Activated CD8-positive, alpha-beta T cell treated with anti-CD3 and anti-CD28 coated beads, Interleukin-2, amount 10 ng/mL, durations not matched to agents 7 days and 5 days (primary cell): ENCODE results near the gene SECISBP2L. TPM values are rescaled to one million over a fixed set of nuclear protein-coding genes. Genes with fewer than 3 reads are reported as not detected.
"Not testable (repeated sequence)": the region's sequence is repeated elsewhere in the genome, so short reads cannot be mapped to it uniquely, and the experiment has no call there.

ENCODE experiments used
- ATAC-seq: fragments of 150-1000 bp; cut with Tn5 transposase; one replicate; pipeline ENCODE4 v1.10.0; 2021; ENCODE audit warnings: moderate library complexity
- CTCF ChIA-PET: fragments of 350-600 bp; sonication (Branson Sonifier 250); formaldehyde crosslinking; loops from one replicate; lab custom pipeline; 2021; ENCODE audit warnings: antibody characterized with exemption; lab: Charles Lee
- POLR2A ChIA-PET: fragments of 350-600 bp; sonication (Branson Sonifier 250); formaldehyde crosslinking; loops from one replicate; lab custom pipeline; 2021; ENCODE audit warnings: antibody characterized with exemption; lab: Charles Lee
- DNase-seq: peaks from one replicate; pipeline ENCODE4 v3.0.0-alpha.2; 2020
- H3K27ac Mint-ChIP-seq: one replicate; pipeline ENCODE4 v1.8.0; 2021; ENCODE audit warnings: mild to moderate bottlenecking, mixed read lengths
- H3K27me3 Mint-ChIP-seq: one replicate; pipeline ENCODE4 v1.8.0; 2021; ENCODE audit warnings: low read depth, mixed read lengths
- H3K36me3 Mint-ChIP-seq: one replicate; pipeline ENCODE4 v1.8.0; 2021; ENCODE audit warnings: low read depth, mixed read lengths
- H3K4me1 Mint-ChIP-seq: one replicate; pipeline ENCODE4 v1.8.0; 2021; ENCODE audit warnings: low read depth, mixed read lengths
- H3K4me3 Mint-ChIP-seq: one replicate; pipeline ENCODE4 v1.8.0; 2021; ENCODE audit warnings: mild to moderate bottlenecking, mixed read lengths
- H3K9me3 Mint-ChIP-seq: one replicate; pipeline ENCODE4 v1.8.0; 2022; ENCODE audit warnings: mixed read lengths; ENCODE audit not compliant: insufficient read depth
- total RNA-seq, 2 experiments: library from RNA; stranded (reverse); gene quantifications; one replicate each; pipeline ENCODE4 v1.2.3, GENCODE V29; 2021

Gene SECISBP2L
- total RNA-seq, 2 experiments from 2014 or later = 28.3 to 29.2 TPM

DNA sequence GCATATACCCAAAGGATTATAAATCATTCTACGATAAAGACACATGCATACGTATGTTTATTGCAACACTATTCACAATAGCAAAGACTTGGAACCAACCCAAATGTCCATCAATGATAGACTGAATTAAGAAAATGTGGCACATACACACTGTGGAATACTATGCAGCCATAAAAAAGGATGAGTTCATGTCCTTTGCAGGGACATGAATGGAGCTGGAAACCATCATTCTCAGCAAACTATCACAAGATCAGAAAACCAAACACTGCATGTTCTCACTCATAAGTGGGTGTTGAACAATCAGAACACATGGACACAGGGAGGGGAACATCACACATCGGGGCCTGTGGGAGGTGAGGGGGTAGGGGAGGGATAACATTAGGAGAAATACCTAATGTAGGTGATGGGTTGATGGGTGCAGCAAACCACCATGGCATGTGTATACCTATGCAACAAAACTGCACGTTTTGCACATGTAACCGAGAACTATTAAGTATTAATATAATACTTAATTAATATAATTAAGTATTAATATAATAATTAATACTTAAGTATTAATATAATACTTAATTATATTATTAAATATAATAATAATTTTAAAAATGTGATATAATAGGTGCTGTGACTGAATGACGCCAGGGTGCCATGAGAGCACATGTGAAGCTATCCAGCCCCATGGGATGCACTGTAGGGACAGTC lies 28.5 kb upstream of the SECISBP2L start:
- H3K9me3 Mint-ChIP-seq, DNase-seq, H3K4me1 Mint-ChIP-seq, H3K4me3 Mint-ChIP-seq, POLR2A ChIA-PET, H3K36me3 Mint-ChIP-seq, ATAC-seq, H3K27ac Mint-ChIP-seq, CTCF ChIA-PET: not testable (repeated sequence)
- peaks cover 19% of the 10 kb centered on the region for H3K27me3 Mint-ChIP-seq

- Mint-ChIP-seq H3K4me3 (no peak overlapping the region), H3K27ac (no peak overlapping the region), H3K9me3 (no peaks in the 10 kb centered on the region), H3K36me3 (no peaks in the 10 kb centered on the region), H3K4me1 (peaks cover 4% of the 10 kb centered on the region), H3K27me3 (peaks cover 11% of the 10 kb centered on the region)
- DNase-seq = no peak
- ChIA-PET CTCF (no interaction called here), POLR2A (no interaction called here)
- no peak for ATAC-seq
These were observed 20.1 kb upstream of the SECISBP2L start for GRCh38 chr15:49066372-49066771.

DNA sequence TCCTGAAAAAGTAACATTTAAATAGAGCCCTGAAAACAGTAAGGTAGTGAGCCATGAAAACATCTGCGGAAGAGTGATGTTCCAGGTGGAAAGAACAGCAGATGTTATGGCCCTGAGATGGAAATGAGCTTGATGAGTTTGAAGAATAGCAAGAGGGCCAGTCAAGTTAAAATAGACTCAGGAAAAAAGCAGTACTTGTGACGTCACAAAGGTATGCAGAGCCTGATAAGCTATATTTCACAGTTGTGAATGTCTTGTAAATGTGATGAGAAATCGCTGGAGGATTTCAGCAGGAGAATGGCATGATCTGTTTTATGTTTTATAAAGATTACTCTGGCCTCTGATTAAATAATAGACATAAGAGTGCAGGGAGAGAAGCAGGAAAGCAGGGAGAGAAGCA lies 18.6 kb upstream of the SECISBP2L start:
- POLR2A ChIA-PET = no interaction called here
- ATAC-seq = no peak
- H3K36me3 Mint-ChIP-seq = no peaks in the 10 kb centered on the region
- CTCF ChIA-PET = no interaction called here
- peaks cover under 1% of the 10 kb centered on the region for H3K27me3 Mint-ChIP-seq
- no peak overlapping the region for H3K27ac Mint-ChIP-seq
- H3K4me1 Mint-ChIP-seq = peaks cover 8% of the 10 kb centered on the region
- no peak for DNase-seq
- H3K4me3 Mint-ChIP-seq = no peak overlapping the region
- H3K9me3 Mint-ChIP-seq = no peaks in the 10 kb centered on the region

DNA sequence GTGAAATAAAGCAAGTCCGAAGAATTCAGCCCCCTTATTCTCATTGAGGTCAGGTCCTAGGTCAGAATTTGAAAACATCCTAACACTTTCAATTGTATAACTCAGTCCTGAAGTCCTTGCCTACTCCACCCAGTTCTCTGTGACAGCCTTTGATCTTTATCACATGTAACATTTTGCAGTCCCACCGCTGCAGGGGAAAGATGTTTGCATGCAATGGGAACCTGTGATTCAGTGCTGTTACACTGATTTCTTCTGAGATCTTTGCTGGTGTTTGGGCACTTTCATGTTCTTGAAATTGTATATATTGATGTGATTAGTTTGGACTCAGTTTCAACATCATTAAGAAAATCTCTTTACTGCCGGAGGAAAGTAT lies 18.0 kb upstream of the SECISBP2L start:
- ChIA-PET POLR2A (no interaction called here), CTCF (no interaction called here)
- Mint-ChIP-seq H3K9me3 (no peaks in the 10 kb centered on the region), H3K4me3 (no peak overlapping the region), H3K4me1 (peaks cover 8% of the 10 kb centered on the region), H3K27ac (no peak overlapping the region), H3K27me3 (no peaks in the 10 kb centered on the region), H3K36me3 (no peaks in the 10 kb centered on the region)
- no peak for ATAC-seq
- no peak for DNase-seq

DNA sequence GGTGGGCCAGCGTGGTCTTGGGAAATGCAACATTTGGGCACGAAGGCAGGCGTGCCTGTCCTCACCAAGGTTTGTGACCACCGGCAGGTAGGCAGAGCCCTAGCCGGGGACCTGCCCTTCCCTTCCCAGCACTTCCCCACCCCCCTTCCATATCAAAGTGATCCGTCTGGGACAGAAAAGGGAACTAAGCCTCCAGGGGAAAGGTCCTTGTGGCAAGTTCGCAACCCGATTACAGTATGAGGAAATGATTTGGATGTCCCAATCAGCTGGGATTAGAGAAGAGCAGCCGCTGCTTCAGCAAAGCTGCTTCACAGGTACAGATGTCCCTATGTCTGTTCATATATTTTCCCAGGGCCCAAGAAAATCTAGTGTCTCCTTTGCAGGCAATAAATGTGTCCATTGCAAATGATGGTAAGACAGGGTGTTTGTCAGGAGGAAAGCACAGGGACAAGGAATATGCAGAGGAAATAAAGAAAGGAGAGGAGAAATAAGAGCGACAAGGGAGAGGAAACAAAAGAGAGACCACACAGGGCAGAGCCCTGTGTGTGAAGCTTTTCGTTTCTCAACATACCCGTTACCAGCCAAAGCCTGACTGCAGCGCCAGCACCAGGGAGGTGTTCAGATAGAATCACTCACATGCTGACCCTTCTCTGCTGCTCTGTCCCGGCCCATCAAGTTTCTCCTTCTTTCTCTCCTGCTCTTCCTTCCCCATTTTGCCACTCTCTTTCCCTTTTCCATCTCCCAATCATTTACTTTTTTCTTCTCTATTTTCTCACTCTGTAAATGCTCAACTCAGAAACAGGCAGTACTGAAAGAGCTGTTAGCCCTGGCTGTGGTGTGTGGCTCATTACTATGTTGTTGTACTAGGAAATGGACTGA lies 17.4 kb upstream of the SECISBP2L start:
- Mint-ChIP-seq H3K4me1 (peaks cover 8% of the 10 kb centered on the region), H3K4me3 (no peak overlapping the region), H3K36me3 (no peaks in the 10 kb centered on the region), H3K27ac (no peak overlapping the region), H3K27me3 (no peaks in the 10 kb centered on the region), H3K9me3 (no peaks in the 10 kb centered on the region)
- CTCF ChIA-PET = no interaction called here
- DNase-seq (no peak), ATAC-seq (no peak)
- POLR2A ChIA-PET = no interaction called here

GRCh38 chr15:49062900-49063299 lies 16.7 kb upstream of the SECISBP2L start:
- ChIA-PET POLR2A (no interaction called here), CTCF (no interaction called here)
- Mint-ChIP-seq H3K27ac (no peak overlapping the region), H3K36me3 (no peaks in the 10 kb centered on the region), H3K9me3 (no peaks in the 10 kb centered on the region), H3K27me3 (no peaks in the 10 kb centered on the region), H3K4me3 (no peak overlapping the region), H3K4me1 (peaks cover 8% of the 10 kb centered on the region)
- DNase-seq (no peak), ATAC-seq (no peak)

GRCh38 chr15:49060710-49061495 lies 14.7 kb upstream of the SECISBP2L start:
- CTCF ChIA-PET = no interaction called here
- no peak overlapping the region for H3K27ac Mint-ChIP-seq
- POLR2A ChIA-PET = no interaction called here

DNA sequence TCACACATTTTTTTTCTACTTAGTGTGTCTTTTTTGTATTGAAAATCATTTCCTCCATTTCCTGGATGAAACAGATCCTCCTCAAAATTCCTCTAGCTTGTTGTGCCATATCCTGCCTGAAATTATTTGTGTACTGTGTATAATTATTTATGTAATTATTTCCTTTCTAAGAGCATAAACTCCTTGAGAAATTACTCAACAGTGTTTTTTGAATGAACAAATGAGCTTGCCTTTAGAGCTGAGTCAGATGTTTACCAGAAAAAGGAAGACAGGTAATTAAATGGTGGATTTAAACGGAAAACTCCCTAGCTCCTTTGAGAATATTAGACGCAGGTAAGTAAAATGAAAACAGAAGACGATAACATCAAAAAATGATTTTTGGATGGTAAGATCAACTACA lies 13.2 kb upstream of the SECISBP2L start:
- DNase-seq (no peak), ATAC-seq (no peak)
- H3K4me3 Mint-ChIP-seq = no peak overlapping the region
- no peak overlapping the region for H3K27ac Mint-ChIP-seq
- H3K27me3 Mint-ChIP-seq = peaks cover 1% of the 10 kb centered on the region
- ChIA-PET CTCF (interaction anchor here (0.9 to 1.5 kb wide), 3 partner anchors 10 to 86 kb away, joined by 3 to 4 read pairs (median 3); partner anchors contain the start of gene SECISBP2L), POLR2A (no interaction called here)
- peaks cover 5% of the 10 kb centered on the region for H3K4me1 Mint-ChIP-seq
- no peaks in the 10 kb centered on the region for H3K9me3 Mint-ChIP-seq
- H3K36me3 Mint-ChIP-seq = no peaks in the 10 kb centered on the region

More at GRCh38 chr15:49060710-49061495, 14.7 kb upstream of the SECISBP2L start:
- Mint-ChIP-seq H3K9me3 (no peaks in the 10 kb centered on the region), H3K4me1 (peaks cover 5% of the 10 kb centered on the region), H3K36me3 (no peaks in the 10 kb centered on the region), H3K27me3 (peaks cover 1% of the 10 kb centered on the region), H3K4me3 (no peak overlapping the region)
- ATAC-seq (no peak), DNase-seq (no peak)

GRCh38 chr15:49058559-49058958 lies 12.3 kb upstream of the SECISBP2L start:
- Mint-ChIP-seq H3K4me3 (no peak overlapping the region), H3K9me3 (no peaks in the 10 kb centered on the region), H3K4me1 (peaks cover 5% of the 10 kb centered on the region), H3K27me3 (peaks cover 1% of the 10 kb centered on the region), H3K36me3 (no peaks in the 10 kb centered on the region), H3K27ac (no peak overlapping the region)
- POLR2A ChIA-PET = no interaction called here
- CTCF ChIA-PET = interaction anchor here (1.1 kb wide), 1 partner anchor 13 kb away, joined by 3 read pairs; the partner anchor contains the start of gene SECISBP2L
- ATAC-seq (no peak), DNase-seq (no peak)

- ATAC-seq = no peak
- DNase-seq = no peak
- Mint-ChIP-seq H3K9me3 (no peaks in the 10 kb centered on the region), H3K4me1 (peaks cover under 1% of the 10 kb centered on the region), H3K36me3 (no peaks in the 10 kb centered on the region), H3K27me3 (peaks cover 1% of the 10 kb centered on the region), H3K4me3 (no peak overlapping the region), H3K27ac (no peak overlapping the region)
- ChIA-PET CTCF (interaction anchor here (1.9 kb wide), 1 partner anchor 9 kb away, joined by 5 read pairs; the partner anchor contains the start of gene SECISBP2L), POLR2A (no interaction called here)
These were observed 9.4 kb upstream of the SECISBP2L start for GRCh38 chr15:49055630-49056029.

- DNase-seq (no peak), ATAC-seq (no peak)
- no peaks in the 10 kb centered on the region for H3K4me1 Mint-ChIP-seq
- CTCF ChIA-PET = no interaction called here
- no peak overlapping the region for H3K27ac Mint-ChIP-seq
- H3K4me3 Mint-ChIP-seq = no peak overlapping the region
- H3K27me3 Mint-ChIP-seq = peaks cover 1% of the 10 kb centered on the region
- no peaks in the 10 kb centered on the region for H3K9me3 Mint-ChIP-seq
- no peaks in the 10 kb centered on the region for H3K36me3 Mint-ChIP-seq
- POLR2A ChIA-PET = no interaction called here
These were observed 6.4 kb upstream of the SECISBP2L start for GRCh38 chr15:49052662-49053061.
